GM21447 (cell line): ENCODE measurements around the gene CACHD1.
"Not testable (repeated sequence)": the region's sequence is repeated elsewhere in the genome, so short reads cannot be mapped to it uniquely, and the experiment has no call there.

Experiments used
- ATAC-seq: cut with Tn5 transposase; IDR thresholded peaks from one replicate; pipeline ENCODE4 v1.9.1; 2021; ENCODE audit not compliant: unreplicated experiment

Gene CACHD1

DNA sequence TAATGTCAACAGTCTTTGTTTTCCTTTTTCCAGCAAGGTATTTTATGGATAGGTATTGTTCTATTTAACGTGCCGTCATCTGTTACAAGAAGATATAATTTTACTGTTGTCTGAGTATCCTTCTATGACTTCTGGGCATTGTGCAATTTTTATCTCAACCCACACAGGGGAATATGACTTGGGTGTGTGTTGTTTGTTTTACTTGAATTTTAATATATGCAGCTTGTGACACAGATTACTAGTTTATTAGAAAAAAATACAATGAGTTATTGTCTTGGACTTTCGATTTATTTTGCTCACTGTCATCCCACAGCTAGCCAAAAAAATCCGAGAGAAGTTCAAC lies 111.9 kb downstream of the CACHD1 start:
- ATAC-seq, result no peak

DNA sequence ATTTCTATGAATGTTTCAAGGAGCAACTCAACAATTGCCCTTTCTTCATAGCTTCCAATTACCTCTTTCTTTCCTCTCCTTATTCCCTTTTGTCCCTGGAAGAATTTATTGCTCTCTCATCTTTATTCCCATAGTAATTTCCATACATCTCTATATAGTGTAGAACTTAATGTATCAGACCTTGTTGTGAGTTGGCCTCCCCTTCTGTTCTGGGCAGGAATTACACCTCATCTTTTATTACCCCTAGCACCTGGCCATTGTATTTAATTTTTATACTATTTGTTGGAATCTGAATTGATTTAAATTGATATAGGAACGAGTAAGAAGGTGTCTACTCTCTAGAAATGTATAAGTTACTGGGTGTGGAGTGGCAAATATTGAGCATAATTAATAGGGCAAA lies 114.5 kb downstream of the CACHD1 start:
- ATAC-seq, result no peak

DNA sequence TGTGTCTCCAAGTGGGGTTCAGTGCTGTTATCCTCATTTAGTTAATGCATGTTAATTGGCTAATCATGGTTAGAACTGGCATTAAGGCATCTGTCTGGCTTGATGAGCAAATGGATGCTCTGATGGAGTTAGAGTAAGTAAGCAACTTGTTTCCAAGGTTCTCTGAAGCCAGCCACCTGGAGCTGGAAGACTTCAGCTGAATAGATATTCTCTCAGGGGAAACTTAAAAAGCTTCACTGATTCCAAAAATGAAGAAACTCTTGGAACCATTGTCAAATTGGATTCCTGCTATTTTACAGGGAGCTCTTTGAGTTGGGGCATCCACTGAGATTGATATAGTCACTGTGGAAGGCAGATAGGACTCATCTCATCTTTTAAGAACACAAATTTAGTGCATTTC lies 118.9 kb downstream of the CACHD1 start:
- no peak for ATAC-seq

DNA sequence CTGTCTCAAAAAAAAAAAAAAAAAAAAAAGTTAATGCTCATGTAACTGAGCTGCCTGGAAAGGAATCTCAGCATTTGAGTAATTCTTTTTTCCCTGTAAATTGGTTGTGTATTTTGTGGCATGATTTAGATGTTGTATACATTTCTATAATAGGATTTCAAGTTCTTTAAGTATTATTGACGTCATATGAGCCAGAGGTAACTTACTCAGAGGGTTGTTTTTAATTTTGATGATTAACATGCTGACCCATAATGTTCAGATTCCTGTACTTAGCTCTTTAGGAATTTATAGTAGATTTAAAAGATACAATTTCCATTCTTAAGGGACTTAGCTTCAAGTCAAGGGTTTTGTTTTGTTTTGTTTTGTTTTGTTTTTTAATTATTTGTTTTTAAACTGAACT lies 120.4 kb downstream of the CACHD1 start:
- ATAC-seq, result no peak

DNA sequence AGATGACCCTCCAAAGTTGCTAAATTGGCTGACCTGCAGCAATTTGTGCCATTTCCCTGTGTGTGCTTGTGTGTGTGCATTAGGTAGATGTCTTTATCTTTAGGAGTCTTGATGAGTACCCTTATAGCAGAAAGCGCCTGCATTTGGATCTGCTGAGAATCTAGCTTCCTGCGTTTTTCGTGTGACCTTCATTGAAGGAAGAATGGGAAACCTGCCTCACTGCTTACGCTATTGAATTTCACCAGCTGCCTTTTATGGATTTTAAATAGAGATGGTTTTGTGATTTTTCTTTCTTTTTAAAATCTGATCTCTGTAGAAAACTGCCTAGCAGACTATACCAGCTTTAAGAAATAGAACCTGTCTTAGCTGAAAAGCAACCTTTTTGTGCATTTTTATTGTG lies 124.5 kb downstream of the CACHD1 start:
- no peak for ATAC-seq

DNA sequence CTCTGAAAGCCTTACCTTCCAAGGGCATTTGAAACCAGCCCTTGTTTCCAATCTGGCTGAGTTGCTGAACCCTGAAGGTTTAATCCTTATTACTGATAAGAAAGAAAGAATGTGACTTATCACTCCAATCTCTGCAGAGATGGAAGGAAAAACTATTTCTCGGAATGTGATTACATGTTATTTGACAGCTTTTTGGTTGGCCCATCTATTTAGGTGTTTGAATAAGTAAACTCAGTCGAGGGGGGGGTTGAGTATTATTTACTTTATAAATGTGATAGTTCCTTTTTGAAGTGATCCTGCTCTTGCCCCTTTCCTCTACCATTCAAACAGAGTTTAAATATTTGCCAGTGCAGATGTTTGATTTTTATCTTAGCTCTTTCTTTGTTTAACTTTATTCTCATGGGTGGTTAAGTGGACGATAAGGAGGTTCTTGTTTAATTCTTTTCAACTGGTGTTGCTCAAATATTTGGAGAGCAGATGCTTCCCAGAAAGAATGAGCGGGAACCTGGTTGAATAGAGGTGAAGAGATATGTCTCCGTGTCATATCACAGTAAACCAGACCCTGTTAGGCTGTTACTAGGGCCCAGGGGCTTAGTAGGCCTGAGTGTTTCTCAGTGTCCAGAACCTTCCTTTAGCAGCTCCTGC lies 126.1 kb downstream of the CACHD1 start:
- no peak for ATAC-seq

DNA sequence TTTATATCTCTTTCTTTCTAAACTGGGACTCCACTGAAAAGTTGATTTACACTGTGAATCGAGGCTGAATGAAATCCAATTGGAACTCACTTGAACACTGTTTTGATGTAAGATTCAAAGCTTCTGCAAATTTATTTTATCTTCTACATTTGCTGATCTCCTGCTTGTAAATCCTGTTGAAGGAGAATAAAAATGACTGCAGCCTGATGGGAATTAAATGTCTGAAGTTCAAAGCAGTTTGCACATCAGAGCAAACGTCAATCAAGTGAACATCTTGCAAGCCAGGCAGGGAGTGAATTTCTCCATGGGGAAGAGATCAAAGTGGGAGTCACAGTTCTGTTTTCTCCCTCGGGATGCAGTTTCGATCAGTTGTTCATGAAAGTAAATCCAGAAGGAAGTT lies 127.2 kb downstream of the CACHD1 start:
- no peak for ATAC-seq

DNA sequence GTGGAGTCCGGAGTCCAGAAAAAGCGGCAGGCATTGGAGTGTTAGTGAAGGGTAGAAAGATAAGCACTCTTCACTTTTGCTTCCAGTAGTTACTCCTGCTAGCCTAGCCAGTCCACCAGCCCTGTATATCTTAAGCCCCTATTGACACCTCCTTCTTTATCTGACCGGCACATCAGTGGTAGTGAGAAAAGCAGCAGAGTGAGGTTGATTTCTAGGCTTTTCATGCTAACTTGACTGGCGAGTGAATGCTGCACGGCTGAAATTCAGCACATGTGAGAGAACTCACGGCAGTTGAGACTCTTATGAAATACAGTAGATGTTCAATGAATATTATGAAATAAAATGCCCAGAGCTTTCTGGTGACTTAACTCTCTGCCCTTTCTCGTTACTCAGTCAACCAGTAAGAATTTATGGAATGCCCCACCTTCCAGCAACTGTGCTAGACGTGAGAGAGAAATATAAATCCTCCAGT lies 128.2 kb downstream of the CACHD1 start:
- no peak for ATAC-seq

DNA sequence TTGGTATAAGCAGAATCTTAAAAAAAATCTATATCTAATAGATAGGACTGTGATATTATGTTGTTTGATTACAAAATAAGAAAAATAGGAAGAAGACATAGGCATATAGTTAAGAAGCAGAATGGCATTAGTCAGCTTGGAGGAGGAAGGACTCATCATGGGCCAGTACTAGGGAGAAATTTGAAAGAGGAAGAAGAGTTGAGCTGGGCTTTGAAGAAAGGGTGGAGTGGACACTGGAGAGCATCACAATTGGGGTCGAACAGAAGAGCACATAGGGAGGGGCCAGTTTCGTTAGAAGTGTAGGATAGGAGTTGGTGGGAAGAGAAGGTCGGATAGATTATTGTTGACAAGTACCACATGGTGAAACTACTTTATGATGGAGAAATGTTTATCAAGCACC lies 129.3 kb downstream of the CACHD1 start:
- ATAC-seq, result no peak

DNA sequence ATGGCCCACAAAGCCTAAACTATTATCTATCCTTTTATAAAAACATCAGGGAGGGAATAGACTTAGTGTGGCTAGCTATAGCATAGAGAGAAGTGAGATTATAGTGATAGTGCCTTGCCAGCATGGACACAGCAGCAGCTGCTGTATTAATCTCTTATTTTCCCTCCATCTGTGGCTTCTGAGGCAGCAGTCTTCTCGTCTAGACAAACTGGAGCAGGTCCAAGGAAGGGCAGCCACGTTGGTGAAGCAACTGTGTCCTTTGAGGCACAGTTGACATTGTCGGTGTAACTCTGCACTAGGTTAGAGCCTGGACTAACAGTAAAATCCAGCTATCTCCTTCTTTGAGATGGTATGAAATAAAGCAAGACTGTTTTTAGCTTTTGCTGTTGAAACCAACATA lies 131.3 kb downstream of the CACHD1 start:
- ATAC-seq, result no peak

DNA sequence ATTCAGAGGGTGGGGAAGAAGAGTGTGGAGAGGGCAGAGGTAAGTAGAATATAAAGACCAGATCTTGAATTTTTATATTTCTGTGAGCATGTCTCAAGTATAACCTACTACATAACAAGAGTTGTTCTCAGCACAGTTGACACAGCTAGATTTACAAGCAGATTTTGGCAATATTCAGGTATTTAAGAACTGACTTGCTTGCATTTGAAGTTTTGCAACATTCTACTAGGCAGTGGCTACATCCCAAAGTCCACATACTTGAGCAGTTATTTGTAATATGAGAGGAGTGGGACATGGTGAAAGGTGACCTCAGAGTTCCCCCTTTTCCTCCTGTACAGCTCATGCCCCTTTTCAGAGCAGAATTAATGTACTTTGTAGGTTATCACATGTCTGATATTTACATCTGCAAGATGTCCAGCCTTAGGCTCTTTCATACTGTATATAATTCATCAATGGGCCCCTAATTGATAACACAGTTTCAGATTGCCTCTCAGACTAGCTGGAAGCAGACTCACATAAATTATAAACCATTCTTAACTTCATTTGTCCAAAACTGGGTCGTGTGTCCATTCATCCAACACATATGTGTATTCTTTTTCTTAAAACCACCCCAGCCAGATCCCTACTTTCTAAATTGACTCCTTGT lies 138.2 kb downstream of the CACHD1 start:
- ATAC-seq, result no peak

DNA sequence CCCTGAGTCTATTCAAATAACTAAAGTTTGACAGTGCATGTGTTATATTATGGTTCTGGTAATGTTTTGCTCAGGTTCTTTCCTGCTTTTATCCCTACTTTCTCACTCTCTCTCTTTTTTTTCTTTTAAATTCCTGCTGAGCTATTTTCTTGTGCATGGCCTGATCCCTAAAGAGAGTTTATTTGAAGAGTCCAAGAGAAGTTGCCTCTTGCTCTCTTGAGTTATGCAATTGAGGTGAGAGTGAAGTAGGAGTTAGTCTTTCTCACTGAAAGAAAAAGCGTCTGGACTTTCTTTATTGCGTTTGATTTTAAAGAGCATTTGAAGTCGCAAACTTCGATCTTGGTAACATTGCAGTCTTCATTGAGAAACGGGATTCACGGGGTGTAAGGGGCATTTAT lies 138.7 kb downstream of the CACHD1 start:
- no peak for ATAC-seq

DNA sequence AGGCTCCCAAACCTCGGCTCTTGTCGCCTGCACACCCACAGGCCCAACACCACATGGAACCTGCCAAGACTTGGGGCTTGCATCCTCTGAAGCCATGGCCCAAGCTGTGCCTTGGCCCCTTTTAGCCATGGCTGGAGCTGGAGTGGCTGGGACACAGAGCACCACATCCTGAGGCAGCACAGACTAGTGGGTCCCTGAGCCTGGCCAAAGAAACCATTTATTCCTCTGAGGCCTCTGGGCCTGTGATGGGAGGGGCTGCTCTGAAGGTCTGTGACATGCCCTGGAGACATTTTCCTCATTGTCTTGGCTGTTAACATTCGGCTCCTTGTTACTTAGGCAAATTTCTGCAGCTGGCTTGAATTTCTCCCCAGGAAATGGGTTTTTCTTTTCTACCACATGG lies 141.0 kb downstream of the CACHD1 start:
- not testable (repeated sequence) for ATAC-seq

DNA sequence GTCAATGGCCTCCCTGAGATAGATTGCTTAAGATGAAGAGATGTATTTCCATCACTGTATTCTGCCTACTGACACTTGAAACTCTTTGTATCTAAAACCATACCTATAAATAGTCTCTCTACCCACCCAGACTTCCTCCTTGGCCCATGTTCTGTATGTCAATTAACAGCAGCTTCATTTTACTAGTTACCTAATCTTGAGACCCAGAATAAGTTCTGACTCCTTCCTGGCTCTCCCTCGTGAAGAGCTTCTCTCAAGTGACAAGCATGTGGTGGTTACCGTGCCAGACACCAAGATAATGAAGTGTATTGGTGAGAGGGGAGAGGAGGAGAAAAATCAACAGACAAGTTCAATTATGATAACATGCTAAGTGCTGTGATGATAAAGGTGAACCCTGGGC lies 146.1 kb downstream of the CACHD1 start:
- no peak for ATAC-seq

DNA sequence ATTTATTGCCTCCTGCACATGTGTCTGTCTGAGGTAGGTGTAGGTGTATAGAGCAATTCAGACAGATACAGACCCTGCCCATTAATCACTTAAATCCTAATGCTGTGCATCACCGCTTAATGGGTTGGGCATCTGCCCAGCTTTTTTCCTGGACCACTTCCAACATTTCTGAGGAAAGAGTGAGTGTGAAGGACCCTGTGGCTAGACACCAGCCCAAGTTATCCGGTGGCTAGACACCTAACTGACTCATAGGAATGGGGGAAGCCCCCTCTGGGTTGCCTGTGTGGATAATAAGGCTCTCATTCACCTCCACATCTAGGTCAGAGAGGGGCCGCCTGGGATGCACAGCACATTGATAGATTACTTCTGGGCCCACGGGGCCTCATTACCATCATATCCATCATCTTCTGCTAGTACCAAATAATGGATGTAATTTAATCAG lies 153.8 kb downstream of the CACHD1 start:
- ATAC-seq, result no peak

DNA sequence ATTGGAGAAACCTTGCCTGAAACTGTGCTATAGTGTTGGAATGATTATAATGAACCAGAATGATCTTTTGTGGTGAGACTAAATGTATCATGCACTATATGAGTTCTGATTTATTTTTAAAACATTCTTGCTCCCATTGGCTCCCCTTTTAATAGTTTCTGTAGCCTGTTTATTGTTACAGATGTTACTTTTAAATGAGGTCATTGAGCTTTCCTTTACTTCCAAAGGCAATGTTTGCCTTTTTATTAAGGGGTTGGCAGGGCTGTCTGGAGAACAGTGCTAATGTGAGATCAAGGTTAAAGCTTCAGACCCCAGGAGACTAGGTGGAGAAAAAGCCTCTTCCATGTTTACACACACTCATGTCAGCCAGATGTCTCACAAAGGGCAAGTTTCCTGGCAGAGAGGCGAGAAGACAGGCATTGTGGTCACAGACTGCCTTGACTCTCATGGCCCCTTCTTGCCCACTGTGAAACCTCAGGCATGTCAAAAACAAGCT lies 154.3 kb downstream of the CACHD1 start:
- ATAC-seq, result no peak

DNA sequence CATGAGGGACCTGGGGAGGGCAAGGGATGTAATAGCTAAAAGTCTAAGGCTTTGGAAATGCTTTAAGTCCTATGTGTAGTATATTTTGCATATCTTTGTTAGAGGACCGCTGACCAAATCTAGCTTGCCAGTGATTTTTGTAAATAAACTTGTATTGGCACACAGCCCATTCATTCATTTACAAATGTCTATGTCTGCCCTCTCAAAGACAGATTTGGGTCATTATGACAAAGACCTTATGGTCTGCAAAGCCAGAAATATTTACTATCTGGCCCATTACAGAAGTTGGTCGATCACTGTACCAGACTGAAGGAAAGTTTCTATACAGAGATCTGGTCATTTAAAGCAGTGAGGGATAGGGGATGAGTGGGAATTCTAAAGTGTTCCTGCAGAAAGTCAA lies 154.9 kb downstream of the CACHD1 start:
- ATAC-seq, result no peak

DNA sequence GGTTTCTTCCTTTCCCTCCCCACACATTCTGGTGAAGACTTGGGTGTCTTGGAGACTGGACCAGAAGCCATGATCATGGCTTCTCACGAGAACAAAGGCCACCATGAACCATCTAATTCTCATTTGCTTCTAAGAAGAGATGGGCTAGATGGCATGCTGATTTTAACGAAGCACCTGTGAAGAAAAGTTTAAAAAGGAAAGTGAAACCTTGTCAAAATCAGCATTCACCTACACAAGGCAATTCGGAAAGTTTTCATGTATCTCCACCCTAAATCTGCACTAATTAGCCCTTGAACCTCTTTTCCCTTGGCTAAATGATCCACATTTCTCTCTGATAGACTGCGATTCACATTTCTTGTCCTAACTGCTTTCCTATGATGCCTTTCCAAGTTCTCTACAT lies 160.7 kb downstream of the CACHD1 start:
- ATAC-seq, result no peak

DNA sequence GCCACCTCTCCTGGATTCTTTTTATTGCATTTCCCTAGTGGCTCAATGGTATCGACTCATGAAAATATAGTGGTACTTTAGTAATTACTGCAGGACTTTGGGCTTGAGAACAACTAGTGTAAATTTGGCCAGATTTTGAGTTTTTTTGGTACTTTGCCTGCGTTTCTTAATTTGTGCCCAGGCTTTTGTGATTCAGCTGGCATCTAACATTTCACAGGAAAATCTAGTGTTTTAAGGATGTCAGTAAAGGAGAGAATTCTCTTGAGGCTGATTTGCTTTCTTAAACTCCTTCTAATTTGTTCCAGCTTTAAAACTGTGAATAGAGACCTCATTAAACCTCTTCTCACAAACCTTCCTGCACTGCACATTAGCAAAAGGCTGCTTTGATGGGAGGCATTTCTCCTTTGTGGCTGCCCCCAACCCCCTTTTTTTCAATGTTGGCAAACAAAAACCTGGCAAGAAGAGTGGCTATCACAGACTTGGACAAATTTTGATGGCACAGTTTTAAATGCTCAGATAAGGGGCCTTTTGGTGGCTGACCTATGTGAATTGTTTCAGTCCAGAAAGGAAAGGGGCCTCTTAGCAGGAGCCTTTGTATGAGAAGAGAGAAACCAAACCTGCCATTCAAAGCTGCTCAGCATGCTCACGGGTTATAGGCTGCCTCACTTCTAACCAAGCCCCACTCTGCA lies 161.6 kb downstream of the CACHD1 start:
- no peak for ATAC-seq

DNA sequence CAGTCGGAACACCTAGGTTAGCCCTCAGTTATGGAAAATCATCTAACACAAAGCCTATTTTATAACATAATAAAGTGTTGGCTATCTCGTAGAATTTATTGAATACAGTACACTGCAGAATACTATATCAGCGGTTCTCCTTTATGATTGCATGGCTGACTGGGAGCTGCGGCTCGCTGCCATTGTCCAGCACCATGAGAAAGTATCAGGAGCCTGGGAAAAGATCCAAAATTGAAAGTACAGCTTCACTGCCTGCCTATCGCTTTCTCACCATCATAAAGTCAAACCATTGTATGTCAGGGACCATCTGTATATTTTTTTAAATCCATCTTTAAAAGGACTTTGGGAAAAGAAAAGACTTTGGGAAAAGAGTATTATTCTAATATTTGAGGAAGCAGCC lies 163.0 kb downstream of the CACHD1 start:
- ATAC-seq, result no peak

DNA sequence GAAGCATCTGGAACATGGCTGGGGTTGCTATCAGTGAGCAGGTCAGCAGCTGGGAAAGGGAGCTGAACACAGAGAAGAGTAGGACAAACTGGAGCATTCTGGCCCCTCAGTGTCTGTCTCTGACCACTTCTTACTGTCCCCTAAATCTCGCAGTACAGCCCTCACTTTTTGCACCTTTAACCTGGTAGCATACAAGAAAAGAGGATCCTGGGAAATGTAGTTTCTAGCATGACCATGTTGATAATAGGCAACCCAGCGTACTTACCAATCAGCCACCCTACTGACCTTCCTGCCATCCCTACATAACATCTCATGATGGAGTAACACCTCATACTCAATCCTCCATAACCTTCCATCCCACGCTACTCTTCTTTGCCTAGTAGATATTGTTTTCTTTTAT lies 175.8 kb downstream of the CACHD1 start:
- ATAC-seq, result no peak

DNA sequence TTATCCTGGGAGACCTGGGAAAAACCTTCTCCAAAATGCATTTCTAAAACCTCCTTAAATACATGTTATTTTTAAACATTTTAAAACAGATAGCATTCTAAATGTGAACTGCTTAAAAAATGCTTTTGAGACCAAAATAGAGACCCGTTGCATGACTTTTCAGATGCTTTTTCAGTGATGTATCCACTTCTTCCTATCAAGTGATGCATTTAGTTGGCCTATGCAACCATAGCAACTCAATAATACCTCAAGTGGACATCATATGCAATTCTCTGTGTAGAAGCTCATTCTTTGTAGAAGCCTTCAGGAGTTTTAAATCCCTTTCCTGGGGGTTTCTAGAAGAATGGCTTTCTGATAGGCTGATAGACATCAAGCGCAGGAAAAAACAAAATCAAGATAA lies 180.5 kb downstream of the CACHD1 start:
- no peak for ATAC-seq
